ENCODE results near the gene ANKS6. TPM values are rescaled to one million over a fixed set of nuclear protein-coding genes. Genes with fewer than 3 reads are reported as not detected.
"Not testable (repeated sequence)": the region's sequence is repeated elsewhere in the genome, so short reads cannot be mapped to it uniquely, and the experiment has no call there.

Gene ANKS6
- total RNA-seq, 4 donors from 2014 or later = 15.8 to 31.4 (median 23.6) TPM

DNA sequence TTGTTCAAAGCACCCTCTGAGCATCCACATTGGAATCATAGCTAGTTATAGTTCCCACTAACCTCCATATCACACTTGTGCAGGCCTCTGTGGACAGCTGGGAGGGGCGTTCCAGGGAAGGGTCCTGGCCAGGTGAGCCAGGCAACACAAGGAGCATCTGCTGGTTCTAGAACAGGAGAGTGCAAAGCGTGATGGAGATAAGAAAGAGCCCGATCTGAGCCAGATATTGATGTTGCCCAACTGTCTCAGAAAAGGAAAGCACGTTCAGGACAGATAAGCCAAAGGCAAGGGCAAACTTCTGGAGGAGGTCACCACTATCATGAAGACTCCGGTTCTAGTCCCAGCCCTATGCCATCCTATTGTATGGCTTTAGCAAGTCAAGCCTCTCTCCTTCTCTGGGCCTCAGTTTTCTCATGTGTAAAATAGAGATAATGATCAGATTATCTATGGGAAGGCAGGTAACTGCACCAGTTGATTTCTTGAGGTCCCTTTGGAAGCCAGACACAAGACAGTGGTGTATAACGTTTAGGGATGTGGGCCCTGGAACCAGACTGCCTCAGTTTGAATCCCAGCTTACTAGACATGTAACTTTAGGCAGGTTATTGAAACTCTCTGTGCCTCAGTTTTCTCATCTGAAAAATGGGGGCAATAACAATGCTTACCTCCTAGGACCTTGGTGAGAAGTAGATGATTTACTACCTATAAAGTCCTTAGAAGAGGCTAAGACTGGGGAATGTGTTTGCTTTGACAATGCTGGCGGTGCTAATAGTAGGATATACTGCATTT lies 107.5 kb downstream of the ANKS6 start:
- WGBS = 89% methylated on average over 7 of the region's 7 CpGs
- intact Hi-C loops (cut with DNase I) = no loop called here

DNA sequence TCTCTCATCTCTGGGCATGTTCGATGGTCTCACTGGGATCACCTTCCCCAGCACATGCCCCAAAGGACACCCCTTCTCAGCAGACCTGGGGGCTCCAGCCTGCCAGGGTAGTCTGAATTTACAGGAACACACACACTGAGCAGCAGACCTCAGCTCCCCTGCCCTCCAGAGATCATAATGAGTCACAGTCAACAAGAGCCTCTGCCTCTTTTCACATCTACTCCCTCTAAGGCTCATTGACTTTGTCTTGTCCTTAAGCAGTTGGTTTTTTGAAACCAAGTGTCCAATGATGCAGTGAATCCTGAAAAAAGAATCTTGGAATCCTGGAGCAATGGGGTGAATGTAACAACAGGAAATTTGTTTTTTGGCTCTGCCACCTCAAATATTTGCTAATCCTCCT lies 108.4 kb downstream of the ANKS6 start:
- Histone ChIP-seq H3K36me3 (no peaks in the 10 kb centered on the region), H3K4me3 (no peak overlapping the region), H3K27me3 (no peaks in the 10 kb centered on the region), H3K9me3 (no peaks in the 10 kb centered on the region), H3K4me1 (no peaks in the 10 kb centered on the region), H3K27ac (replicated peaks in 1 of 4) (no peak overlapping the region)
- no peak for DNase-seq (ENCODE audit: extremely low spot score)
- WGBS = 100% methylated on average over 1 of the region's 1 CpG
- TF ChIP-seq POLR2A (IDR thresholded peaks at IDR 0.05; ENCODE audit: low read depth) = no peak
- intact Hi-C loops (cut with DNase I) = no loop called here

More for the DNA sequence above, 107.5 kb downstream of the ANKS6 start:
- no peak overlapping the region for H3K4me3 ChIP-seq
- H3K27me3 ChIP-seq = peaks cover 0 to 5% (median 0%) of the 10 kb centered on the region in 4 donors
- no peak overlapping the region for H3K27ac ChIP-seq (replicated peaks in 1 of 4)
- H3K36me3 ChIP-seq = no peaks in the 10 kb centered on the region
- H3K9me3 ChIP-seq = no peaks in the 10 kb centered on the region
- TF ChIP-seq POLR2AphosphoS5 (IDR thresholded peaks at IDR 0.05) = no peak
- TF ChIP-seq CTCF (IDR thresholded peaks at IDR 0.05) = no peak
- no peak for TF ChIP-seq EP300 (IDR thresholded peaks at IDR 0.05)
- TF ChIP-seq POLR2A (IDR thresholded peaks at IDR 0.05; ENCODE audit: low read depth) = no peak
- DNase-seq (ENCODE audit: extremely low spot score) = no peak
- no peaks in the 10 kb centered on the region for H3K4me1 ChIP-seq

GRCh38 chr9:98686961-98687855 lies 109.1 kb downstream of the ANKS6 start:
- H3K36me3 ChIP-seq = no peaks in the 10 kb centered on the region
- no peak overlapping the region for H3K27ac ChIP-seq (replicated peaks in 1 of 4)
- H3K4me3 ChIP-seq = no peak overlapping the region
- DNase-seq (ENCODE audit: extremely low spot score) = no peak
- TF ChIP-seq POLR2AphosphoS5 (IDR thresholded peaks at IDR 0.05) (no peak), POLR2A (IDR thresholded peaks at IDR 0.05; ENCODE audit: low read depth) (no peak), EP300 (IDR thresholded peaks at IDR 0.05) (no peak), CTCF (IDR thresholded peaks at IDR 0.05) (no peak)
- no peaks in the 10 kb centered on the region for H3K4me1 ChIP-seq
- intact Hi-C loops (cut with DNase I) = no loop called here
- no peaks in the 10 kb centered on the region for H3K9me3 ChIP-seq
- WGBS = 67% methylated on average over 6 of the region's 7 CpGs
- no peaks in the 10 kb centered on the region for H3K27me3 ChIP-seq

GRCh38 chr9:98684816-98685215 lies 111.5 kb downstream of the ANKS6 start:
- WGBS = 90% methylated on average over 2 of the region's 2 CpGs
- DNase-seq (ENCODE audit: extremely low spot score); H3K27ac ChIP-seq (replicated peaks in 1 of 4); H3K9me3 ChIP-seq; intact Hi-C loops (cut with DNase I); H3K4me1 ChIP-seq; H3K36me3 ChIP-seq; H3K27me3 ChIP-seq; H3K4me3 ChIP-seq: not testable (repeated sequence)

Other genes with a start within 250 kb of the ANKS6 start
- gene GABBR2, start 87.6 kb downstream of the ANKS6 start, total RNA-seq = under 1 TPM in 2 of 4 donors, not detected in 2; 0.17 to 0.26 TPM
- gene GALNT12, start 11.1 kb upstream of the ANKS6 start, total RNA-seq = 10 to 100 TPM; 12.4 to 22.4 (median 16.2) TPM
- 100 to 1,000 TPM; 134 to 256 (median 145) TPM for gene COL15A1, start 147.4 kb upstream of the ANKS6 start, total RNA-seq

Data from esophagus muscularis mucosa (tissue), 4 donors.